ENCODE results near the gene LRRC40.
"Not testable (repeated sequence)": the region's sequence is repeated elsewhere in the genome, so short reads cannot be mapped to it uniquely, and the experiment has no call there.

The LRRC40 gene

DNA sequence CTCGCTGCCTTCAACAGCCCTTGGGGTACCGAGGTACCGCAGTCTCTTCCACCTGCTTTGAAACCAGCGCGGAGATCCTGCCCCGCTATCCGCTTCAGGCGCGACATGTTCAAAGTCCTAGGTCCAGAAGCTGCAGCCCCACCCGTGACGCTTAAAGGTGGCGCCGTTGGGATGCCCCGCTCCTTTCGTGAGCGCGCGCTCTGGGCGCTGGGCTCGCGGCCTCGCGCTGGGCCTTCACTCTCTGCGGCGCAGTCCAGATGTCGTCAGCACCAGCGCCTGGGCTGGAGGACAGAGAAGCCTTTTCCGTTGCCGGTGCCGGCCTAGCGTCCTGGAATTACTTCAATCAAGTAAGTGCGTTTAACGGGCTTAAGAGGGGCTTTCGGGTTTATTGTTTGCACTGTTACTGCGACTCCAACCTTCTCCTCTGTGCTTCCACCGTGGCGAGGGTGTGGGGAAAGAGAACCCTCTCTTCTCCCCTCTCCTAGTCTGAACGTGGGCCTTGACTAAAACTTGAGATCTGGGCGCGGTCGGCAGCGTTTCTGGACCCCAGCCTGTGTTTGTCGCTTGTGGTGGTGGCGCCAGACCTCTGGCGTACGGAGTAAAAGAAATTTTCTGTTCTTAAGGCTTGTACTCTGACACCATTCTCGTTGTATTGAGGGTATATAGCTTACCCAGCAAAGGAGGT, at the start of gene LRRC40:
LRRC40 (minus strand) TSS at position 146 of the 685 bp plus-strand sequence; CDS start at position 107, 39 bp downstream.
- DNase-seq, result peak; percentile 89 to 96

- no peak for DNase-seq
Measured at GRCh38 chr1:70248729-70249128, 43.4 kb upstream of the LRRC40 start.

- no peak for DNase-seq
Measured at GRCh38 chr1:70247768-70248167, 42.4 kb upstream of the LRRC40 start.

GRCh38 chr1:70247122-70247521, 41.7 kb upstream of the LRRC40 start:
- DNase-seq, result no peak

GRCh38 chr1:70239940-70240339, 34.6 kb upstream of the LRRC40 start:
- no peak for DNase-seq

GRCh38 chr1:70234733-70235132, 29.4 kb upstream of the LRRC40 start:
- no peak for DNase-seq

GRCh38 chr1:70231475-70231874, 26.1 kb upstream of the LRRC40 start:
- no peak for DNase-seq

- no peak for DNase-seq
Measured at GRCh38 chr1:70228670-70229069, 23.3 kb upstream of the LRRC40 start.

- no peak for DNase-seq
Measured at GRCh38 chr1:70227439-70227838, 22.1 kb upstream of the LRRC40 start.

GRCh38 chr1:70224954-70225353, 19.6 kb upstream of the LRRC40 start:
- DNase-seq, result no peak

- no peak for DNase-seq
Measured at GRCh38 chr1:70222716-70223235, 17.4 kb upstream of the LRRC40 start.

DNA sequence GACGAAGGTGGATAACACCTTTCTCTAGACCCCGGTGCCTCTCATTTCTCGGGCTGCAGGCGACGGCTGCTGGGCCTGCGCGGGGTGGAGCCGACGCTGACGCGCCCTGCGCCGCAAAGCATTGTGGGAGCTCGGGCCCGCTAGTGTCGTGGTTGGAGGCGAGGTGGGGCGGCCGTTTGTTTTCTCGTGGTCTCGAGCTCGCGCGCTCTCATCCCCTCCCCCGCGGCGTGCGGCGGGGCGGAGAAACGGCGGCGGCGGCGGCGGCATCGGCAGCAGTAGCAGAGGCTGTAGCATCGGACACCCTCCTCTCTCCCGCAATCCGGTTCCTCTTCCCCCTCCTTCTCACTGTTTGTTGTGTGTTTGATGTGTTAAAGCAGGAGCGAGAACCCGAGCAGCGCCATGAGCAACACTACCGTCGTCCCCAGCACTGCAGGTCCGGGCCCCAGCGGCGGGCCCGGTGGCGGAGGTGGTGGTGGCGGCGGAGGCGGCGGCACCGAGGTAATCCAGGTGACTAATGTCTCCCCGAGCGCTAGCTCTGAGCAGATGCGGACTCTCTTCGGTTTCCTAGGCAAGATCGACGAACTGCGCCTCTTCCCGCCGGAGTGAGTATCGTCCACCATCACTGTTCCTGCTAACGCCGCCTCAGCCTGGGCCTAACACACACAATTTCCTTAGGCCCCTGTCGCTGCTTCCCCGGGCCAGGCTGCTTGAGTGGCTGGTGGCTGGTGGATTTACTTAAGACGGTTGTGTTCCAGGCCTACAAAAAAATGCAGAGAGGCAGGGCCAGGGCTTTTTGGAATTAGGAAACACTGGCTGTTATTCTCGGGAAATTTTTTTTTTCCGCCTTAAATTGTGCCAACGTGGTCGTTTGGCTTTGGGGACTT, 16.1 kb upstream of the LRRC40 start, which contains the start of gene SRSF11:
SRSF11 (plus strand) TSS at position 143 of the 884 bp plus-strand sequence; CDS start at position 400, 257 bp downstream.
- DNase-seq, result peak; percentile 96 to 98

DNA sequence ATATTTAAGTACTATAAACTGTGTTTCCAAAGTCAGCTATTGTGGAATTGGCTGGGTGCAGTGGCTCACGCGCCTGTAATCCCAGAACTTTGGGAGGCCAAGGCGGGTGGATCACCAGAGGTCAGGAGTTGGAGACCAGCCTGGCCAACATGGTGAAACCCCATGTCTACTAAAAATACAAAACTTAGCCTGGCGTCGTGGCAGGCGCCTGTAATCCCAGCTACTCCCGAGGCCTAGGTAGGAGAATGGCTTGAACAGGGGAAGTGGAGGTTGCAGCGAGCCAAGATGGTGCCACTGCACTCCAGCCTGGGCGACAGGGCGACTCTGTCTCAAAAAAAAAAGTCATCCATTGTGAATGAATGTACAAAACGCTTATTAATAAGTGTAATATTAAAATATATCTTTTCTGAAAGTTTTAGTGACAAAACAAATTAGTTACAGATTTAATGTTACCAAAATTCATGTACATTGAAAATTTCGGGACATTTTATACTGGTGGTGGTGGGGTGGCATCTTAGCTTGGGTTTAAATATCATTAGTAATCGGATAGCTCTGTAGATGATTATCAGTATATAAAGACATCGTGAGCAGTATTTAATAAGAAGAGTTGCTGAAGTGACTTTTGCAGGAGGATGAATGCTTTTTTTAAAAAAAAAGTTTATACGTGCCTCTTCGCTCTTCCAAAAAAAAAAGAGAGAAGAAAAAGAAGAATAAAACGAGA, 15.3 kb upstream of the LRRC40 start:
- no peak for DNase-seq

DNA sequence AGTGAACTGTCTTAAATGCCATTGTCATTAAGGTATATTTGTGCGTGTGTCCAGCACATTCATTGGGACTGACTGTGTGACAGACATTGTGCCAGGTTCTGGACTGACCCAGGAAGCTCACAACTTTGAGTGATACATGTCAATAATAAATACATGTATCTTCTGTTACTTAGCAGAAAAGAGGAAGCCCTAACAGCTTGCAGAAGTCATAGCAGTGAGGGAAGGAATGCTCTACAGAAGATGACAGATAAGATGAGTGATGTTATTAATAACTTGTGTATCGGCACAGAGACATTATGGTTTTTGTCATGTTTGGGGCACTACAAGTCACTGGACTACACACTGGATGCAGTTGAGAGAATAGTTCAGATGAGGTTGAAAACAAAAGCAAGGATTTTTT, 14.6 kb upstream of the LRRC40 start:
- DNase-seq, result no peak

DNA sequence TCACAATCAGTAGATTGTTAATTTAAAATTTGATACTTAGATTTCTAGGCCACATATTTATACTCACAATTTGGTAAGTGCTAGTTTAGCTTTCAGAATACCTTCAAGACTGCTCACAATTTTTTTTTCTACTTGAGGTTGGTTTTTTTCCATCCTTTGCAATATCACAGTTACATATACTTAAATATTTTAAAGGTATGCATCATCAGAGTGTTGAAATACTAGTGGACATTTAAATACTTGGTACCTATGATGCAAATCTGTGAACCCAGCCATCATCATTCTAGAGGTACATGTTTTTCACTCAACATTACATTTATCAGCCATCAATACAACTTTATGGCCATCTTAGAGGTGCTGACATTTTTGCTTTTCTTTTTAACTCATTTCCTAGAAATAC, 6.2 kb upstream of the LRRC40 start:
- no peak for DNase-seq

DNA sequence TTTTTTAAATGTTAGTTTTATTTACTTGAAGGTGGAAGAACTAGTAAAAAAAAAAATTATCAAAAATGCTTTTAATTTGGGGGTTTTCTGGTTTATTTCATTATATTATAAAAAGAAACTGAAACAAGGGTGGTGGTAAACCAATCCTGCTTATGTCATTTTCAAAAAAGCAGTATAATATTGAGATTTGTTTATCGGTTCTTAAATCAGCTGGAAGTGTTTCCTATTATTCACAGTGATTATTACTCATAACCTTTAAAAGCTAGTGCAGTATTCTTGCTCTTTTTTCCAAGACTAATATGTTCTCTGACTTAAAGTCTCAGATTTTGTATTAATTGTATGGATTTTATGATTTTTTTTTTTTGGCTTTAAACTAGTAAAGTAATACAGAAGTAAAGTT, 5.4 kb upstream of the LRRC40 start:
- DNase-seq, result no peak

DNA sequence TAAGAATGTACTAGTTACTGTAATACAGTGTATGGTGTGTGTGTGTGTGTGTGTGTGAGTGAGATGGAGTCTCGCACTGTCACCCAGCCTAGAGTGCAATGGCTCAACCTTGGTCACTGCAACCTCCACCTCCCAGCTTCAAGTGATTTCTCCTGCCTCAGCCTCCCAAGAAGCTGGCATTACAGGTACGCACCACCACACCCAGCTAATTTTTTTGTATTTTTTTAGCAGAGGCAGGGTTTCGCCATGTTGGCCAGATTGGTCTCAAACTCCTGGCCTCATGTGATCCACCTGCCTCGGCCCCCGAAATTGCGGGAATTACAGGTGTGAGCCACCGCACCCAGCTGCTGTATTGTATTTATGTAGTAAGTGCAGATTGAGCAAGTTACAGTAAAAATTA, 2.9 kb upstream of the LRRC40 start:
- no peak for DNase-seq

DNA sequence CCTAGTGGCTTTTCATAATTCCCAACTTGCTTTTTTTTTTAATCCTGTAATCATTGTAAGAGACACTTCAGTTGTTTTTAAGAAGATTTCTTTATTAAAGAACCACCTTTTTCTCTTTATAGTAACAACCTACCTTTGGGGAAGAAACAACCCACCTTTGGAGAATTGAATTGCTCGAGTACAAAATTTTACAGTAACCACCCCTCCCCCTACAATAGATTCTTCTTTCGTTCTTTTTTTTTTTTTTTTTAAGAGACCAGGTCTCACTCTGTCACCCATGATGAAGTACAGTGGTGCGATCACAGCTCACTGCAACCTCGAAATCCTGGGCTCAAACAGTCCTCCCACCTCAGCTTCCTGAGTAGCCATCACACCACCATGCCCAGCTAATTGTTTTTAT, 2.1 kb upstream of the LRRC40 start:
- no peak for DNase-seq

GRCh38 chr1:70206833-70207232, 1.5 kb upstream of the LRRC40 start:
- DNase-seq, result not testable (repeated sequence)

GRCh38 chr1:70205071-70205433, 327 bp downstream of the LRRC40 start:
- no peak for DNase-seq

- DNase-seq, result no peak
Measured at GRCh38 chr1:70204600-70204999, 779 bp downstream of the LRRC40 start.

DNA sequence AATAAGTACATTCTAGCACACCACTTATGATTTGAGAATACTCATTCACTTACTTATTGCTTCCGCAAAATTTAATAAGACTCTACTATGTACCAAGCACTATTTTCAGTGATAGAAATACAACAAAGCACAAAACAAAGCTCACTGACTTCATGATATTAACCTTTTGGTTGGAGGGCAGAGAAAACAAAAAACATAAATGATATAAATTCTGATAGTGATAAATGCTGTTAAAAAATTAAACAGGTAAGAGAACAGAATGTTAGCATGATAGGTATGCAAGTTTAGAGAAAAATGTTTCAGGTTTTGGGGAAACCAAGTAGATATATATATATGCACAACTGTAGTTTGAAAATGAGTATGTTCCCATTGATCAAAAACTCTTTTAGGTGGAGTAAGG, 1.2 kb downstream of the LRRC40 start:
- DNase-seq, result no peak

GRCh38 chr1:70202173-70202758, 3.1 kb downstream of the LRRC40 start:
- no peak for DNase-seq
